UCSD-AML1 (cell line): ENCODE data around the gene NT5C1A.

Experiments
- DNase-seq: peaks from one replicate; lab custom pipeline; 2025; ENCODE audit not compliant: unreplicated experiment; lab: John Stamatoyannopoulos, UW

The NT5C1A gene

DNA sequence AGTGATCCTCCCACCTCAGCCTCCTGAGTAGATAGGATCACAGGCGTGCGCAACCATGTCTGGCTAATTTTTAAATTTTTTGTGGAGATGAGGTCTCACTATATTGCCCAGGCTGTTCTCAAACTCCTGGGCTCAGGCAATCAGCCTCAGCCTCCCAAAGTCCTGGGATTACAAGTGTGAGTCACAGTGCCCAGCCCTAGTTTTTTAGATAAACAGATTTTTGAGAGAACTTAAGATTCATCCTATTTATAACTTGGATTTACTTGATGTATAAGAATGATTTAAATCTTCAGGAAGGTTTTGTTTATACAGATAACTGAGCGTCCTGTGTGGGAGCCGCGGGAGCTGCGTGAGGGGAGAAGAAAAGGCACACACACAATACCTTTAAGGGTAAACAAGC lies 58.7 kb downstream of the NT5C1A start:
- no peak for DNase-seq

DNA sequence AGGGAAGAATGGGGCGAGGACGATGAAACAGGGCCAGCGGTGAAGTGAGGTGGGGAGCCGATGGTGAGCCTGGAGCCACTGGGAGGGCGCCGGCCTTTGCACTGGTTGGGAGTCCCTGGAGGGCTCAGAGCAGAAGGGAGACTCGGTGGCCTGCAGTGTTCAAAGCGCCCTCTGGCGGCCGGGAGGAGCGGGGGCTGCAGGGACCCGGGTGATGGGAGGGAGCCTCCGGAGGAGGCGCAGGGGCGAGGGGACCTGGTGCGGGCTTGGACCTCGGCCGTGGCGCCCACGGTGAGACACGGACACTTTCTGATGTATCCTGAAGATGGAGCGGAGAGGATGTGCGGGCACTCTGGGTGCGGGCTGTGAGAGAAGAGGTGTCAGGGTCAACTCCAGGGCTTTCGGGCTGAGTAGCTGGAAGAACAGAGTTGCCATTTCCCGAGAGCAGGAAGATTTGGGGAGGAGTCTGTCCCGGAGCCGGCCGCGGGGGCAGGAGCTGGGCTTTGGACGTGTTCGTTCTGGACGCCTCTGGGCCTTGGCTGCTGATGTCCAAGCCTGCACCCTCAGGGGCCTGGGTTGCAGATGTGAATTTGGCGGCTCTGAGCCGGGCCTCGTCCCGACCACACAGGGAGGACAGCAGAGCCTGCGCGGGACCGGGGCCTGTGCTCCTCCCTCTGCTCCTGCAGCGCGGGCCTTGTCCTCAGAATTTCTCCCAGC lies 62.1 kb downstream of the NT5C1A start:
- peak; percentile 61 for DNase-seq
